H9 (cell line): ENCODE data around the gene PJVK. TPM values are rescaled to one million over a fixed set of nuclear protein-coding genes. Genes with fewer than 3 reads are reported as not detected.

Source experiments
- DNase-seq: peaks from one replicate; pipeline ENCODE4 v3.0.0-alpha.2; 2017
- H2AFZ ChIP-seq: one replicate; pipeline ENCODE4 v1.6.1; 2013; ENCODE audit warnings: mild to moderate bottlenecking, low read length, control low read depth, moderate library complexity
- H2AK5ac ChIP-seq: 2 replicates; pipeline ENCODE4 v1.6.1; 2013; ENCODE audit warnings: low read length, control low read depth, mixed read lengths; ENCODE audit not compliant: insufficient read length
- H2BK120ac ChIP-seq: one replicate; pipeline ENCODE4 v1.6.1; 2013; ENCODE audit warnings: low read depth, mild to moderate bottlenecking, low read length, control low read depth, inconsistent platforms; ENCODE audit not compliant: poor library complexity, severe bottlenecking
- H2BK12ac ChIP-seq: 2 replicates; pipeline ENCODE4 v1.6.1; 2013; ENCODE audit warnings: low read length, control low read depth, mixed read lengths, low read depth; ENCODE audit not compliant: insufficient read length
- H2BK15ac ChIP-seq: 2 replicates; pipeline ENCODE4 v1.6.1; 2013; ENCODE audit warnings: low read depth, low read length, control low read depth
- H2BK20ac ChIP-seq: one replicate; pipeline ENCODE4 v1.6.1; 2013; ENCODE audit warnings: low read depth, mild to moderate bottlenecking, low read length, control low read depth, inconsistent platforms; ENCODE audit not compliant: poor library complexity, severe bottlenecking
- H2BK5ac ChIP-seq: 2 replicates; pipeline ENCODE4 v1.6.1; 2013; ENCODE audit warnings: low read length, control low read depth, mixed read lengths; ENCODE audit not compliant: insufficient read length
- H3K14ac ChIP-seq: 2 replicates; pipeline ENCODE4 v1.6.1; 2013; ENCODE audit warnings: low read length, control low read depth; ENCODE audit not compliant: insufficient read depth
- H3K18ac ChIP-seq: 2 replicates; pipeline ENCODE4 v1.6.1; 2013; ENCODE audit warnings: low read depth, mild to moderate bottlenecking, mixed read lengths, low read length, control low read depth; ENCODE audit not compliant: insufficient read length
- H3K23ac ChIP-seq: 2 replicates; pipeline ENCODE4 v1.6.1; 2013; ENCODE audit warnings: low read length, control low read depth, mixed read lengths, low read depth; ENCODE audit not compliant: insufficient read length
- H3K23me2 ChIP-seq: 2 replicates; pipeline ENCODE4 v1.6.1; 2013; ENCODE audit warnings: low read depth, mild to moderate bottlenecking, mixed read lengths, low read length, control low read depth; ENCODE audit not compliant: insufficient read length, poor library complexity, severe bottlenecking
- H3K27ac ChIP-seq: 2 replicates; pipeline ENCODE4 v1.5.1; 2013; ENCODE audit warnings: low read length, control low read depth, mixed read lengths, low read depth; ENCODE audit not compliant: insufficient read length
- H3K27me3 ChIP-seq: 2 replicates; pipeline ENCODE4 v1.6.1; 2013; ENCODE audit warnings: low read length, control low read depth, inconsistent platforms; ENCODE audit not compliant: insufficient read depth
- H3K4ac ChIP-seq: 2 replicates; pipeline ENCODE4 v1.6.1; 2013; ENCODE audit warnings: low read depth, mild to moderate bottlenecking, control low read depth, inconsistent platforms, low read length, moderate library complexity
- H3K4me1 ChIP-seq: 2 replicates; pipeline ENCODE4 v1.6.1; 2013; ENCODE audit warnings: low read length, control low read depth, inconsistent platforms; ENCODE audit not compliant: insufficient read depth
- H3K4me2 ChIP-seq: 2 replicates; pipeline ENCODE4 v1.6.1; 2013; ENCODE audit warnings: low read length, control low read depth, mixed read lengths; ENCODE audit not compliant: insufficient read length, insufficient read depth
- H3K56ac ChIP-seq: 2 replicates; pipeline ENCODE4 v1.6.1; 2013; ENCODE audit warnings: low read depth, mild to moderate bottlenecking, mixed read lengths, low read length, control low read depth; ENCODE audit not compliant: insufficient read length
- H3K79me1 ChIP-seq: 2 replicates; pipeline ENCODE4 v1.6.1; 2013; ENCODE audit warnings: low read depth, mild to moderate bottlenecking, moderate library complexity, low read length, control low read depth, inconsistent platforms; ENCODE audit not compliant: insufficient read depth, poor library complexity, severe bottlenecking
- H3K79me2 ChIP-seq: 2 replicates; pipeline ENCODE4 v1.6.1; 2013; ENCODE audit warnings: low read length, control low read depth, inconsistent platforms; ENCODE audit not compliant: insufficient read depth
- H3K9ac ChIP-seq: 2 replicates; pipeline ENCODE4 v1.6.1; 2013; ENCODE audit warnings: low read length, control low read depth, mixed read lengths; ENCODE audit not compliant: insufficient read length; ENCODE audit errors: extremely low read depth
- H3K9me3 ChIP-seq: one replicate; pipeline ENCODE4 v1.6.1; 2013; ENCODE audit warnings: low read depth, low read length, inconsistent platforms; ENCODE audit not compliant: control insufficient read depth
- H3T11ph ChIP-seq: one replicate; pipeline ENCODE4 v1.6.1; 2013; ENCODE audit warnings: mild to moderate bottlenecking, low read length, control low read depth, inconsistent platforms
- H4K20me1 ChIP-seq: one replicate; pipeline ENCODE4 v1.6.1; 2013; ENCODE audit not compliant: control insufficient read depth, insufficient read length, insufficient read depth
- H4K5ac ChIP-seq: 2 replicates; pipeline ENCODE4 v1.6.1; 2013; ENCODE audit warnings: low read depth, mild to moderate bottlenecking, mixed read lengths, low read length, control low read depth; ENCODE audit not compliant: insufficient read length
- H4K8ac ChIP-seq: replicated peaks from 2 replicates; pipeline ENCODE4 v1.6.1; 2013; ENCODE audit warnings: low read length, control low read depth, mixed read lengths, low read depth; ENCODE audit not compliant: insufficient read length
- H4K91ac ChIP-seq: 2 replicates; pipeline ENCODE4 v1.6.1; 2013; ENCODE audit warnings: low read depth, mild to moderate bottlenecking, moderate library complexity, mixed read lengths, low read length, control low read depth; ENCODE audit not compliant: insufficient read length
- H3K27ac Mint-ChIP-seq, 3 experiments: 2 replicates in 2 of 3; 3 replicates in 1 of 3; pipeline ENCODE4 v1.8.0; 2020 to 2021; ENCODE audit warnings: mixed read lengths in 3 of 3, mild to moderate bottlenecking in 1 of 3, moderate library complexity in 1 of 3
- H3K27me3 Mint-ChIP-seq: 2 replicates; pipeline ENCODE4 v1.8.0; 2021; ENCODE audit warnings: low read depth, mild to moderate bottlenecking, moderate library complexity, mixed read lengths
- H3K36me3 Mint-ChIP-seq, 3 experiments: 2 replicates in 2 of 3; 3 replicates in 1 of 3; pipeline ENCODE4 v1.8.0; 2020 to 2021; ENCODE audit warnings: low read depth in 3 of 3, mixed read lengths in 3 of 3; ENCODE audit not compliant: insufficient read depth in 1 of 3
- H3K4me1 Mint-ChIP-seq, 2 experiments: 2 replicates each; pipeline ENCODE4 v1.8.0; 2020; ENCODE audit warnings: mixed read lengths in 2 of 2
- H3K4me3 Mint-ChIP-seq, 2 experiments: 2 replicates in 1 of 2; 3 replicates in 1 of 2; pipeline ENCODE4 v1.8.0; 2020 to 2021; ENCODE audit warnings: mild to moderate bottlenecking in 2 of 2, mixed read lengths in 2 of 2, moderate library complexity in 1 of 2
- H3K9me3 Mint-ChIP-seq, 2 experiments: 2 replicates in 1 of 2; 3 replicates in 1 of 2; pipeline ENCODE4 v1.8.0; 2020; ENCODE audit warnings: mild to moderate bottlenecking in 2 of 2, mixed read lengths in 2 of 2, moderate library complexity in 1 of 2
- CTCF ChIP-seq: fragments of 200-600 bp; sonication (generic); conservative IDR thresholded peaks from 3 replicates; pipeline ENCODE4 v1.8.0; 2021; ENCODE audit warnings: antibody characterized with exemption, mild to moderate bottlenecking
- WGBS: extraction: QIAGEN DNeasy Blood & Tissue Kit; methylation state at CpG from one replicate; pipeline ENCODE4 v1.1.7; 2013; ENCODE audit warnings: missing lambda C conversion rate, low lambda C conversion rate, mixed read lengths; ENCODE audit not compliant: insufficient read length; ENCODE audit errors: extremely low coverage; 5-methylcytosine and 5-hydroxymethylcytosine counted together
- total RNA-seq: library from RNA; stranded (reverse); gene quantifications from 2 replicates; pipeline ENCODE4 v1.2.1, GENCODE V29; 2021

Gene PJVK
- total RNA-seq, 1 experiment from 2014 or later: 4.7 TPM

GRCh38 chr2:178473931-178474330, 22.8 kb downstream of the PJVK start:
- Histone ChIP-seq H3K4me2 (no peak overlapping the region), H2BK12ac (no peak overlapping the region), H3K27me3 (no peaks in the 10 kb centered on the region), H3K56ac (no peak overlapping the region), H3K9me3 (no peaks in the 10 kb centered on the region), H2BK120ac (no peak overlapping the region), H3K9ac (no peak overlapping the region), H3K4ac (no peak overlapping the region), H2BK15ac (no peak overlapping the region), H3K79me1 (no peaks in the 10 kb centered on the region), H4K91ac (no peak overlapping the region), H4K5ac (no peak overlapping the region), H3K79me2 (no peaks in the 10 kb centered on the region), H3K23me2 (peaks cover 4% of the 10 kb centered on the region), H3K23ac (no peak overlapping the region), H2AK5ac (no peak overlapping the region), H2BK5ac (no peak overlapping the region), H3T11ph (no peak overlapping the region), H3K27ac (no peak overlapping the region), H3K18ac (no peak overlapping the region), H2BK20ac (no peak overlapping the region), H2AFZ (no peak overlapping the region), H4K20me1 (no peaks in the 10 kb centered on the region), H3K4me1 (no peaks in the 10 kb centered on the region), H4K8ac (no peak overlapping the region), H3K14ac (no peak overlapping the region)
- H3K27me3 Mint-ChIP-seq: no peaks in the 10 kb centered on the region
- H3K4me1 Mint-ChIP-seq: 0 out of 4 replicates have a peak, but pooled peaks cover 0 to 4% of the 10 kb centered on the region in 2 experiments
- H3K36me3 Mint-ChIP-seq: no peaks in the 10 kb centered on the region
- no peak for TF ChIP-seq CTCF
- H3K27ac Mint-ChIP-seq: no peak overlapping the region
- DNase-seq: no peak
- no peak overlapping the region for H3K4me3 Mint-ChIP-seq
- no peaks in the 10 kb centered on the region for H3K9me3 Mint-ChIP-seq
- WGBS: no CpG with 5 or more reads among the region's 4 CpGs
